ENCODE data around the gene BRME1.

GRCh38 chr19:13833330-13834243 is 72.3 kb downstream of the BRME1 start:
- TF ChIP-seq CTCF (IDR thresholded peaks at IDR 0.05; ENCODE audit: poor library complexity) = peak; percentile 40
- TF ChIP-seq EZH2 (IDR thresholded peaks at IDR 0.05; ENCODE audit: borderline replicate concordance) = no peak
